Measurements from ENCODE around the gene AZU1.

GRCh38 chr19:813219-814151, 14.2 kb upstream of the AZU1 start:
- TF ChIP-seq CTCF (IDR thresholded peaks at IDR 0.05) = no peak
- no peak for TF ChIP-seq POLR2A (IDR thresholded peaks at IDR 0.05)

Measured in thyroid gland (tissue), 4 donors.